ENCODE data around the gene CYP26C1. TPM values are rescaled to one million over a fixed set of nuclear protein-coding genes. Genes with fewer than 3 reads are reported as not detected.

CYP26C1 gene
- total RNA-seq, 1 donor from 2014 or later, result 0.05 TPM

- DNase-seq (ENCODE audit: missing footprints) (no peak), ATAC-seq (no peak)
- intact Hi-C loops (cut with DNase I), result no loop called here
Measured at GRCh38 chr10:93063144-93063976, 2.8 kb downstream of the CYP26C1 start.

- DNase-seq (ENCODE audit: missing footprints), result no peak
- no peak for ATAC-seq
- intact Hi-C loops (cut with DNase I), result no loop called here
Measured at GRCh38 chr10:93063977-93064660, 3.5 kb downstream of the CYP26C1 start.

DNA sequence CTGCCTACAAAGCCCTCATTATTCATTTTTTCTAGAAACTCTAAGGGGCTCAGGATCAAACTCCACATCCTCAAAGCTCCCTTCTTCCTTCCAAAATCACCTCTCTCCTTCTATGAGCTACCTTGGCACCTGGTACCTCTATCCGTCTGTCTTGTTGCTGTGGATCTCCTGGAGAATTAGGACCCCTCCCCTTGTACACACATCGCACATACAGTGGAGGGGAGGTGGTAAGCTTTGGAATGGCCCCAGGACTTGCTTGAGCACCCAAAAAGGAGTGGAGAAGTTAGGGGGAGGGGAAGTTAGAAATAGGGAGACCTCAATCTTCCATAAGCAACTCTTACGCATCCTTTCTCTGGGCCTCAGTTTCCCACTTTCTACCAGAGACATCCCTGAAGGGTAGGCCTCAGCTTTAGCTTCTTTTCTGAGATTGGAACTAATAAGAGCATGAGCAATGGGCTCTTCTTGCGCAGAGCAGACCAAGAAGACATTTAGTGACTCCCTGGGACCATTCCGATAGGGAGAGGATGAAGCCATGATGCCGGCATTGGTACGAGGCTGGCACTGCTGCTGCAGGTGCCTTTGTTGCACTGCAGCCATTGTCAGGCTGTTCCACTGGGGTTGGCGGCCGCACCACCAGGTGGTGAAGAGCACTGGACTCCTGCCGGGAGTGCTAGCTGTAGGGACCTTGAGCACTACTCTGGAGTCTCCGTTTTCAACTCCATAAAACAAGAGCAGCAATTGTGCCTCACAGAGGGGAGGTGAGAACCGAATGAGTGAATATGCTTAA, 4.5 kb downstream of the CYP26C1 start:
- DNase-seq (ENCODE audit: missing footprints), result no peak
- no peak for ATAC-seq
- intact Hi-C loops (cut with DNase I), result no loop called here

- DNase-seq (ENCODE audit: missing footprints) (no peak), ATAC-seq (no peak)
- intact Hi-C loops (cut with DNase I), result no loop called here
Measured at GRCh38 chr10:93065675-93066543, 5.3 kb downstream of the CYP26C1 start.

- intact Hi-C loops (cut with DNase I), result no loop called here
- DNase-seq (ENCODE audit: missing footprints) (no peak), ATAC-seq (no peak)
Measured at GRCh38 chr10:93066544-93066913, 5.9 kb downstream of the CYP26C1 start.

DNA sequence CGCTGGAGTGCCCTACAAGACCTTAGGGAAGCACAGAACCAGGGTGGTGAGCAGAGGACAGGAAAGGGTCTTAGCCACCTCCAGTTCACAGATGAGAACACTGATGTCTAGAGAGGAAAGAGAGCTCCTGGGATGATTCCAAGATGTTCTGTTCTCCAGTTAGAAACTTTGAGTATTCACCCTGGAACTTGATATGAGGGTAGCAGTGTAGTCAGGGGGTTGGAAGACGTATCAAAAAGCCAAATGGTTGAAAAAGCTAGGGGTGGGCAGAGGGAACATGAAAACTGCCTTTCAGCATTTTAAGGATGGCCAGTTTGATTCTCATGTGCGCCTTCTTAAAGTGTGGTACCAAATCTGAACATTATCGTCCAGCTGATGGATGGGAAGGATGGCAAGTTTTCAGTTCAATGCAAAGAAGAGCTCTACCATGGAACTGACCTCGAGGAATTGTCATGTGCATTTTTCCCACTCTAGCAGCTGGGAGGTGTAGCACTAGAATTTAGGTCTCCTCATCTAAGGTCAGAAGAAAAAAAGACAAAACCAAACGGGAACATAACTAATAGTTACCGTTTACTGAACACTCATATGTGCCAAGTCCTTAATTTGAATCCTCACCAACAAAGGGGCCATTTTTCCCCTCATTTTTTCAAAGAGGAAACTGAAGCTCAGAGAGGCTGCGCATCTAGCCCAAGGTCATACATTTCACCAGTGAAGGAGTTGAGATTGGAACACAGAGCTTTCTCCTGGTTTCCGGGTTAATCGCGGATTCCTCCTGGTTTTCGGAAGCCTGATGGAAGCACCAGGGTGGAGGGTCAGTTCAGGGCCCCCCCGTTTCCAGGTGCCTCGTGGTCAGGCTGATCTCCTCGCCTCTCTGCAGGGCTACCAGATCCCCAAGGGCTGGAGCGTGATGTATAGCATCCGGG, 7.1 kb downstream of the CYP26C1 start:
- ATAC-seq, result no peak
- intact Hi-C loops (cut with DNase I), result no loop called here

DNA sequence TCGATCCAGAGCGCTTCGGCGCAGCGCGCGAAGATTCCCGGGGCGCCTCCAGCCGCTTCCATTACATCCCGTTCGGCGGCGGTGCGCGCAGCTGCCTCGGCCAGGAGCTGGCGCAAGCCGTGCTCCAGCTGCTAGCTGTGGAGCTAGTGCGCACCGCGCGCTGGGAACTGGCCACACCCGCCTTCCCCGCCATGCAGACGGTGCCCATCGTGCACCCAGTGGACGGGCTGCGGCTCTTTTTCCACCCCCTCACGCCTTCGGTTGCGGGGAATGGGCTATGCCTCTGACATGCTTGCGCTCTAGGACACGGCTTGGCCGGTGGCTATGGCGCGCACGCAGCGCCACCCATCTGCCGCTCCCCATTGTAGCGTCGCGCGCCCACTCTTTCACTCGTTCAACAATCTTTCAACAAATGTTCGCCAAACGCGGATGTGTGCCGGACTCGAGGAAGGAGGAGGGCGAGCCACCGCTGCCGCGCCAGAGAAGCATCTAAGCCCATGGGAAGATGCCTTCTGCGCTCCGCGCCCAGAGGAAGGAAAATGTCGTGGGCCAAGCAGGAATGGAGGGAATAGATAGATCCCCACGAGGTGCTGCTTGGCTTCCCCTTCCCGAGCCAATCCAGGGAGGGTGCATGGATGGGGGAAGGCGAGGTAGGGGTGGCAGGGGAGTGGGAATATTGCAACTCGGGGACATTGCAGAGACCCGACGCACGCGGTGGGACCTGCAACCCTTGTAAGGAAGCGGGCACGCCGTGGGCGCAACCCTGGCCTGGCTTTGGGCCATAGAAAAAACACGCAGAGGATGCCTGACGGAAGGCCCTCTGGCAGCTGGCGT, 8.0 kb downstream of the CYP26C1 start:
- ATAC-seq, result peak; percentile 20
- DNase-seq (ENCODE audit: missing footprints), result no peak
- intact Hi-C loops (cut with DNase I), result no loop called here

More for the DNA sequence above, 7.1 kb downstream of the CYP26C1 start:
- DNase-seq (ENCODE audit: missing footprints), result no peak

GRCh38 chr10:93069245-93069561, 8.6 kb downstream of the CYP26C1 start:
- intact Hi-C loops (cut with DNase I), result no loop called here
- ATAC-seq (no peak), DNase-seq (ENCODE audit: missing footprints) (no peak)

GRCh38 chr10:93070378-93071176, 10.0 kb downstream of the CYP26C1 start:
- ATAC-seq (no peak), DNase-seq (ENCODE audit: missing footprints) (no peak)
- intact Hi-C loops (cut with DNase I), result no loop called here

DNA sequence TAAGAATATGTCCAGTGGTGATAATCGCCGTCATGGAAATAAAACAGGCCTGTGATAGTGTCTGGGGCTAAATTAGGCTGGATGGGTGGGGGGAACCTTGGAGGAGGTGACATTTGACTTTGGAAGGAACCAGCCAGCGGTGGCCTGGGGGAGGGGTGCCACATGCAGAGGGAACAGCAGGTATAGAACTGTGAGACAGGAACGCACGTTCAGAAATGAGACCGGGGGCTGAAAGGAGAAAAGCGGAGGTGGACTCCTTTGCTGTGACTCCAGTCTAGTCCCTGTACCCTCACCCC, 10.5 kb downstream of the CYP26C1 start:
- no peak for ATAC-seq
- intact Hi-C loops (cut with DNase I), result no loop called here
- no peak for DNase-seq (ENCODE audit: missing footprints)

DNA sequence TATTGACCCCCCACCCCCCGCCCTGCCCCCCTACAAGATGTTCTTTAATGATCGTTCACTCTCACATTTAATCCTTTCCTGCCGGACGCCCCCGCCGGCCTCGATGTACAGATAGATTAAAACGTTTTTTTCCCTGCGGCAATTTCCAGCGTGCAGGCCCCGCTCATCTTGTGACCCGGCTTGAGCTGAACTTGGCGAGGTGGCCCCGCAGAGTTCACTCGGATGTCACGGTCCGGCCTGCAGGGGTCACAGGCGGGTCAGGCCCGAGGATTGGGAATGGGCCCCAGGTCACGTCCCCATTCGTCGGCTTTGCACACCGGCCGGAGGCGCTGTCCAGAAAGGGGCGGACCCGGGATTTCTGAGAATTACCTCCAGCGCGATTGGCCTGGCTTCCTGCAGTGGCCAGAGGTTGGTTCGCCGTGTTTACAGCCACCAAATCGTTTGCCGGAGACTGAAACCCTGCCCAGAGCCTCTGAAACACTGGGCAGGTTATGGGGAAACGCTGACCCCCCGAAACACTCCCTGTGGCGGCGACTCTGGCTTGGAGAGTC, 11.2 kb downstream of the CYP26C1 start:
- DNase-seq (ENCODE audit: missing footprints) (no peak), ATAC-seq (no peak)
- intact Hi-C loops (cut with DNase I), result no loop called here

DNA sequence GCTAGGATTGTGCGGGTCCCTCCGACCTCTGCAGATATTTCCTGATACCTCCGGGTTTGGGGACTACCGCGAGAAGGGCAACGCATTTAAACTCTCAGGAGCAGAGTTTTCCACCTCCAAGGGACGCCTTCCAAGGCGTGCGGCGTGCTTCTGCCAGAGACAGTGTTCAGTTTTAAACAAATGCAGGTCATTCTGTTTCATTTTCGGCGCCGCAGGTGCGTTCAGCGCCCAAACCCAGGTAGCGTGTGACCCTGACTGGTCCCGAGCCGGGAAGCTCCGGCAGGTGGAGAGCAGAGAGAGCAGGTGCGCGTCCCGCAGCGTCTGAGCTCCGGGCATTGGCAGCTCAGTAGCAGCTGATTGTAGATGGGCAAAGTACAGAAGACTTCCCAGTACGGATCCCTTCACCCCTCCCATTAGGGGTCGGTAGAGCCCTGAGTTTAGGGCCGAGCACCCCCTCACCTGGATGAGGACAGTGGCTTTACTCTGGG, 11.7 kb downstream of the CYP26C1 start:
- DNase-seq (ENCODE audit: missing footprints) (no peak), ATAC-seq (no peak)
- intact Hi-C loops (cut with DNase I), result no loop called here

DNA sequence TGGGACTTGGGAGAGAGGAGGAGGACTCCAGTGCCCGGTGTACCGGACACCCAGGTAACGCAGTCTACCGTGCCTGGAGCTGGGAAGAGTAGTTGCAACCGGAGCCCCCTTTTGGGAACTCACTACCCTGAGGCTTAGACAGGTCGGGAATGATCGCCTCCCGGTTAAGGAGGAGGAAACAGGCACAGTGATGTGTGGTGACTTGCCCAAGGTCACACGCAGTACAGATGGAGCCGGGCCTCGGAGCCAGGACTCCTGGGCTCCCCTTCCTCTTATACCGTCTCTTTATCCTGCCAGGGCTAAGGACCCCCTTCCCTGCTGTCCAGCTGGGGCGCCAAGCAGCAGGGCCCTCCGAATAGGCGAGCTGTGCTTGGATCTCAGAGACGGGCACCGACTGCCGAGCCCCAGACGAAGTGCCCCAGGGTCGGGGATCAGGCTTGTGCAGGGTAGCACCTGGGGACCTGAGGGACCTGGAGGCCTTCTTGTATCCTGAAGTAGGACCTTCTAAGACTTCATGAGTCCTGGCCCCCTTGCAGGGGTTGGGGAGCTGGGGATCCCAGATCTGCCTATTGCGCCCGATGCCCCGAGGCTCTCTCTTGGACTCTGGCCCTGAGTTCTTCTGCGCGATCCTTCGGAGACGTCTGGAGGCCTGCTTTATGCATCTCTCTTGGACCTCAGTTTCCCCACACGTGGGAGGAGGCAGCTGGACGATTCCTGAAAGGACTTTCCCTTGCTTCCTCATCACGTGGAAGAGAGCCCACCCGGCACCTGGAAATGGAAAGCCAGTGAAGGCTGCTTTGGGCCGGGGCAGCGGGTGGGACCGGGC, 12.3 kb downstream of the CYP26C1 start:
- intact Hi-C loops (cut with DNase I), result no loop called here
- no peak for DNase-seq (ENCODE audit: missing footprints)
- no peak for ATAC-seq

GRCh38 chr10:93073539-93074146, 13.0 kb downstream of the CYP26C1 start, which contains the start of gene CYP26A1:
Gene CYP26A1, plus strand, starts transcription at chr10:93073893. Its CDS starts 42 bp downstream, at chr10:93073935.
- no peak for DNase-seq (ENCODE audit: missing footprints)
- no peak for ATAC-seq
- intact Hi-C loops (cut with DNase I), result no loop called here

DNA sequence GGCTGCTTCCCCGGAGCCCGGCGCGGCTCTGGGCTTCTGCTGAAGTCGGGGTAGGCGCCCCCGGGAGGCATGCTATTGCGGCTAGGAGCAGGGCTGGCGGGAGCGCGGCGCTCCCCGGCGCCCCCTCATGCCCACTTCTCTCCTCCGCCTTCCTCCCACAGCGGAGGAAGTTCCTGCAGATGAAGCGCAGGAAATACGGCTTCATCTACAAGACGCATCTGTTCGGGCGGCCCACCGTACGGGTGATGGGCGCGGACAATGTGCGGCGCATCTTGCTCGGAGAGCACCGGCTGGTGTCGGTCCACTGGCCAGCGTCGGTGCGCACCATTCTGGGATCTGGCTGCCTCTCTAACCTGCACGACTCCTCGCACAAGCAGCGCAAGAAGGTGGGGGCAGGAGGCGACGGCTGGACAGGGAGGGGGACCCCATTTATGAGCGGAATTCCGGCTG, 13.6 kb downstream of the CYP26C1 start:
- ATAC-seq (no peak), DNase-seq (ENCODE audit: missing footprints) (no peak)
- intact Hi-C loops (cut with DNase I), result no loop called here

Measured in Right ventricle myocardium inferior (tissue), 1 donor.